22Rv1 (cell line): ENCODE data around the gene UPF3A.

Source experiments
- CTCF ChIP-seq: fragments of 450-650 bp; IDR thresholded peaks from 2 replicates; pipeline ENCODE4 v1.5.1; 2017; ENCODE audit warnings: mild to moderate bottlenecking
- ZFX ChIP-seq: fragments of 450-650 bp; IDR thresholded peaks from 2 replicates; pipeline ENCODE4 v1.6.1; 2017; ENCODE audit warnings: antibody characterized with exemption, borderline replicate concordance

- no peak for TF ChIP-seq CTCF
- no peak for TF ChIP-seq ZFX
Observed at GRCh38 chr13:114257014-114257413, 24.4 kb upstream of the UPF3A start.
